Measurements from ENCODE around the gene ATXN1. TPM values are rescaled to one million over a fixed set of nuclear protein-coding genes. Genes with fewer than 3 reads are reported as not detected.

ATXN1 gene
- total RNA-seq, 1 experiment from 2014 or later: 8.1 TPM

DNA sequence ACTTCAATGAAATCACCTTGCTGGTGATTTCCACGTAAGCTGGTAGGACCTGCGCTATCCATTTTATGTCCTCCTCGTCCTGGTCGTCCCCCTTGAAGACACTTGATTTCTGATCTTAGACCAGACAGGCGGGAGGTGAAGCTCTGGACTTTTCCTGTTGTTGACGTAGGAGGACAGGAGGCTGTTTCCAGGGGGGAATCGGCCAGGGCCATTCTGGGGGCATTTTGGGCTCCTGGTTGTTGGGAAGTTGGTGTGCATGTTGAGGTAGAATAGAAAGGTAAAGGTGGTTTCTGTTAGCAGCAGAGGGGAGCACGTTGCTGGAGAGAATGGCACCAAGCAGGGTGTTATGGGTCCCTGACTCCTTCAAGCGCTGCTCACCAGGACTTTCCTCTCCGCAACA is 466.9 kb downstream of the ATXN1 start (continued):
- no peak for TF ChIP-seq ZNF281 (CRISPR knock-in tag; IDR thresholded peaks at IDR 0.05)
- TF ChIP-seq MYBL2 (CRISPR knock-in tag; IDR thresholded peaks at IDR 0.05): no peak
- TF ChIP-seq ZBTB21 (CRISPR knock-in tag; IDR thresholded peaks at IDR 0.05; ENCODE audit: borderline replicate concordance): no peak
- TF ChIP-seq PRDM15 (CRISPR knock-in tag; IDR thresholded peaks at IDR 0.05): no peak
- TF ChIP-seq CTCF (IDR thresholded peaks at IDR 0.05): no peak
- no peak for TF ChIP-seq RELA (CRISPR knock-in tag; IDR thresholded peaks at IDR 0.05; ENCODE audit: borderline replicate concordance)

GRCh38 chr6:16292942-16293341 is 468.3 kb downstream of the ATXN1 start:
- CTCF ChIA-PET: interaction anchor here (0.7 kb wide), 1 partner anchor 24 kb away, joined by 6 read pairs; no protein-coding TSS in a partner anchor
- no peaks in the 10 kb centered on the region for H3K36me3 Mint-ChIP-seq
- H3K9me3 Mint-ChIP-seq: no peaks in the 10 kb centered on the region
- DNase-seq (ENCODE audit: low spot score) (no peak), ATAC-seq (no peak)
- TF ChIP-seq ESRRA (CRISPR knock-in tag; IDR thresholded peaks at IDR 0.05; ENCODE audit: borderline replicate concordance): no peak
- TF ChIP-seq PRDM15 (CRISPR knock-in tag; IDR thresholded peaks at IDR 0.05): no peak
- TF ChIP-seq ETV6 (CRISPR knock-in tag; IDR thresholded peaks at IDR 0.05): no peak
- no peak for TF ChIP-seq GABPB1 (CRISPR knock-in tag; IDR thresholded peaks at IDR 0.05)
- no peak for TF ChIP-seq FOXJ3 (CRISPR knock-in tag; IDR thresholded peaks at IDR 0.05; ENCODE audit: borderline replicate concordance)
- peaks cover 8% of the 10 kb centered on the region for H3K4me1 Mint-ChIP-seq
- no peak overlapping the region for H3K4me3 Mint-ChIP-seq
- H3K27me3 Mint-ChIP-seq (ENCODE audit: low read depth): no peaks in the 10 kb centered on the region
- POLR2A ChIA-PET: no interaction called here
- no peak overlapping the region for H3K27ac Mint-ChIP-seq

- Mint-ChIP-seq H3K27me3 (ENCODE audit: low read depth) (no peaks in the 10 kb centered on the region), H3K4me1 (peaks cover 8% of the 10 kb centered on the region), H3K9me3 (no peaks in the 10 kb centered on the region), H3K36me3 (no peaks in the 10 kb centered on the region), H3K4me3 (no peak overlapping the region), H3K27ac (no peak overlapping the region)
- no peak for TF ChIP-seq NR3C1 (CRISPR knock-in tag; conservative IDR thresholded peaks at IDR 0.05; ENCODE audit: low read depth)
- no peak for TF ChIP-seq FOXP1 (CRISPR knock-in tag; IDR thresholded peaks at IDR 0.05; ENCODE audit: borderline replicate concordance)
- ATAC-seq (no peak), DNase-seq (ENCODE audit: low spot score) (no peak)
- ChIA-PET CTCF (interaction anchor here (0.7 kb wide), 2 partner anchors 25 to 39 kb away, joined by 3 to 6 read pairs; no protein-coding TSS in a partner anchor), POLR2A (no interaction called here)
Observed at GRCh38 chr6:16292432-16292831, 468.8 kb downstream of the ATXN1 start.

Data from WTC11 (cell line).